ENCODE results near the gene SERINC2. TPM values are rescaled to one million over a fixed set of nuclear protein-coding genes. Genes with fewer than 3 reads are reported as not detected.
A peak's percentile ranks its signal among the peaks of the same experiment; 100 is the strongest.
"Not testable (repeated sequence)": the region's sequence is repeated elsewhere in the genome, so short reads cannot be mapped to it uniquely, and the experiment has no call there.

The SERINC2 gene
- total RNA-seq, 1 experiment from 2014 or later: 50.1 TPM

DNA sequence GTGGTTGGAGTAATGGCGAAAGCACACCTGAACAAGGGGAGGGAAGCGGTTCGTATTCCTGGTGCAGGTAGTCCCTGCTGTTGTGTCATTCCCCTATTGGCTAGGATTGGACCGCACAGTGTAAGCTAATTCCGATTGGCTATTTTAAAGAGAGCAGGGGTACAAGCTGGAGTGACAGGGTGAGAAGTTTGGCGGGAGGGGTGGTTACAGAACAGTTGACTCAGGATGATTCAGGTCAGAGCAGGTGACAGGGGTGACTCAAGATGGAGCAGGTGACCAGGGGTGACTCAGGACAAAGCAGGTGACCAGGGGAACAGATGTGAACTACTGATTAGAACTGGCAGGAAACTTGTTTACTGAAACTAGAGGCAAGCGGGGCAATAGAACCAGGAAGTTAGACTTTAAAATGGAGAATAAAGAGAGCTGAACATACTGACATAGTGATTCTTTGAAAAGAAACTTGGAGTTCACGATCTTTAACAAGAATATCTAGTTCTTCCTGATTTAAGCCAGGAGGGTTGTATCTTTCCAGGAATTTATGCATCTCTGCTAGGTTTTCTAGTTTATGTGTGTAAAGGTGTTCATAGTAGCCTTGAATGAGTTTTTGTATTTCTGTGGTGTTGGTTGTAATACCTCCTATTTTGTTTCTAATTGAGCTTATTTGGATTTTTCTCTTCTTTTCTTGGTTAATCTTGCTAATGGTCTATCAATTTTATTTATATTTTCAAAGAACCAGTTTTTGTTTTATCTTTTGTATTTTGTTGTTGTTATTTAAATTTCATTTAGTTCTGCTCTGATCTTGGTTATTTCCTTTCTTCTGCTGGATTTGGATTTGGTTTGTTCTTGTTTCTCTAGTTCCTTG, 58.7 kb downstream of the SERINC2 start:
- TF ChIP-seq POLR2AphosphoS5 (IDR thresholded peaks at IDR 0.05; ENCODE audit: low read depth, low read length) (peak; percentile 32; the same call in 1 of the 2 replicates), JUND (IDR thresholded peaks at IDR 0.05) (peak; percentile 88), SP1 (IDR thresholded peaks at IDR 0.05; ENCODE audit: low read depth) (peak; percentile 43), FOSL1 (IDR thresholded peaks at IDR 0.05; ENCODE audit: low read depth) (peak; percentile 89), SIN3A (IDR thresholded peaks at IDR 0.05; ENCODE audit: low read depth) (0 out of 2 replicates have a peak, but pooled peaks have one; percentile 46), CEBPB (IDR thresholded peaks at IDR 0.05; ENCODE audit: low read depth) (peak; percentile 35; the same call in 1 of the 2 replicates)
- TF ChIP-seq, protein P1, sequence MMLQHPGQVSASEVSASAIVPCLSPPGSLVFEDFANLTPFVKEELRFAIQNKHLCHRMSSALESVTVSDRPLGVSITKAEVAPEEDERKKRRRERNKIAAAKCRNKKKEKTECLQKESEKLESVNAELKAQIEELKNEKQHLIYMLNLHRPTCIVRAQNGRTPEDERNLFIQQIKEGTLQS (IDR thresholded peaks at IDR 0.05): 0 out of 2 replicates have a peak, but pooled peaks have one; percentile 36
- TF ChIP-seq, protein P2, sequence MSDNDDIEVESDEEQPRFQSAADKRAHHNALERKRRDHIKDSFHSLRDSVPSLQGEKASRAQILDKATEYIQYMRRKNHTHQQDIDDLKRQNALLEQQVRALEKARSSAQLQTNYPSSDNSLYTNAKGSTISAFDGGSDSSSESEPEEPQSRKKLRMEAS (IDR thresholded peaks at IDR 0.05): peak; percentile 41
- CTCF ChIA-PET; H3K9ac ChIP-seq (ENCODE audit: low read length); H4K20me1 ChIP-seq (ENCODE audit: insufficient read depth); H3K79me2 ChIP-seq (ENCODE audit: insufficient read depth, low read length); H3K27ac ChIP-seq (ENCODE audit: low read depth, low read length); H3K4me3 ChIP-seq (replicated peaks in 1 of 2; ENCODE audit: low read depth in 1 of 2, low read length in 2 of 2); H3K9me3 ChIP-seq (ENCODE audit: control insufficient read depth in 1 of 2, insufficient read depth in 1 of 2, low read depth in 1 of 2, low read length in 2 of 2); intact Hi-C loops (cut with micrococcal nuclease); H3K36me3 ChIP-seq (ENCODE audit: control insufficient read depth in 1 of 2, insufficient read depth in 2 of 2, low read length in 2 of 2); RAD21 ChIA-PET (ENCODE audit: low non-redundant PET in 1 of 2, low total read pairs in 2 of 2, uncharacterized antibody in 2 of 2, unreplicated experiment in 2 of 2); H3K9me2 ChIP-seq (ENCODE audit: insufficient read depth); H3K27me3 ChIP-seq (ENCODE audit: insufficient read depth, low read length); BruUV-seq (replicated peaks): not testable (repeated sequence)
- POLR2A ChIA-PET: interaction anchor here (0.7 kb wide), 1 partner anchor 19 kb away, joined by 4 read pairs; no protein-coding TSS in a partner anchor
- H3K4me1 ChIP-seq (ENCODE audit: control insufficient read depth in 1 of 2, insufficient read depth in 2 of 2, low read length in 2 of 2): peaks cover 0 to 15% of the 10 kb centered on the region in 2 experiments; a peak in 2 of 4 replicates
- DNase-seq (ENCODE audit: low read depth, low spot score) (peak; percentile 54), ATAC-seq (peak; percentile 64)
- H2AFZ ChIP-seq (ENCODE audit: low read depth, low read length, poor library complexity, severe bottlenecking): peak overlapping the region; percentile 56
- H3K4me2 ChIP-seq (ENCODE audit: low read length): peak overlapping the region; percentile 22; the same call in 1 of the 2 replicates

DNA sequence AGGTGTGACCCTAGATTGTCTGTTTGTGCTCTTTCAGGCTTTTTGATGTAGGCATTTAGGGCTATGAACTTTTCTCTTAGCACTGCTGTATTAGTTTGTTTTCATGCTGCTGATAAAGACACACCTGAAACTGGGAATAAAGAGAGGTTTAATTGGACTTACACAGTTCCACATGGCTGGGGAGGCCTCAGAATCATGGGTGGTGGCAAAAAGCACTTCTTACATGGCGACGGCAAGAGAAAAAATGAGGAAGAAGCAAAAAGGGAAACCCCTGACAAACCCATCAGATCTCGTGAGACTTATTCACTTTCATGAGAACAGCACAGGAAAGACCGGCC, 59.3 kb downstream of the SERINC2 start:
- not testable (repeated sequence) for H3K4me2 ChIP-seq (ENCODE audit: low read length)

DNA sequence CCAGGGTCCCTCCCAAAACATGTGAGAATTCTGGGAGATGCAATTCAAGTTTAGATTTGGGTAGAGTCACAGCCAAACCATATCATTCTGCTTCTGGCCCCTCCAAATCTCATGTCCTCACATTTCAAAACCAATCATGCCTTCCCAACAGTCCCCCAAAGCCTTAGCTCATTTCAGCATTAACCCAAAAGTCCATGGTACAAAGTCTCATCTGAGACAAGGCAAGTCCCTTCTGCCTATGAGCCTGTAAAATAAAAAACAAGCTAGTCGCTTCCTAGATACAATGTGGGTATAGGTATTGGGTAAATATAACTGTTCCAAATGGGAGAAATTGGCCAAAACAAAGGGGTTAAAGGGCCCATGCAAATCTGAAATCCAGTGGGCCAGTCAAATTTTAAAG, 59.7 kb downstream of the SERINC2 start:
- intact Hi-C loops (cut with micrococcal nuclease); H3K79me2 ChIP-seq (ENCODE audit: insufficient read depth, low read length); H4K20me1 ChIP-seq (ENCODE audit: insufficient read depth); H3K9me3 ChIP-seq (ENCODE audit: control insufficient read depth in 1 of 2, insufficient read depth in 1 of 2, low read depth in 1 of 2, low read length in 2 of 2); POLR2A ChIA-PET; H2AFZ ChIP-seq (ENCODE audit: low read depth, low read length, poor library complexity, severe bottlenecking); DNase-seq (ENCODE audit: low read depth, low spot score); CTCF ChIA-PET; H3K9me2 ChIP-seq (ENCODE audit: insufficient read depth); H3K4me3 ChIP-seq (replicated peaks in 1 of 2; ENCODE audit: low read depth in 1 of 2, low read length in 2 of 2); ATAC-seq; H3K27ac ChIP-seq (ENCODE audit: low read depth, low read length); BruUV-seq (replicated peaks); H3K36me3 ChIP-seq (ENCODE audit: control insufficient read depth in 1 of 2, insufficient read depth in 2 of 2, low read length in 2 of 2); RAD21 ChIA-PET (ENCODE audit: low non-redundant PET in 1 of 2, low total read pairs in 2 of 2, uncharacterized antibody in 2 of 2, unreplicated experiment in 2 of 2); H3K4me2 ChIP-seq (ENCODE audit: low read length); H3K27me3 ChIP-seq (ENCODE audit: insufficient read depth, low read length); H3K9ac ChIP-seq (ENCODE audit: low read length): not testable (repeated sequence)
- H3K4me1 ChIP-seq (ENCODE audit: control insufficient read depth in 1 of 2, insufficient read depth in 2 of 2, low read length in 2 of 2): peaks cover 0 to 15% of the 10 kb centered on the region in 2 experiments; a peak in 2 of 4 replicates

More for the DNA sequence above, 59.3 kb downstream of the SERINC2 start:
- H3K4me3 ChIP-seq (replicated peaks in 1 of 2; ENCODE audit: low read depth in 1 of 2, low read length in 2 of 2); RAD21 ChIA-PET (ENCODE audit: low non-redundant PET in 1 of 2, low total read pairs in 2 of 2, uncharacterized antibody in 2 of 2, unreplicated experiment in 2 of 2); POLR2A ChIA-PET; H3K79me2 ChIP-seq (ENCODE audit: insufficient read depth, low read length); DNase-seq (ENCODE audit: low read depth, low spot score); H4K20me1 ChIP-seq (ENCODE audit: insufficient read depth); H3K36me3 ChIP-seq (ENCODE audit: control insufficient read depth in 1 of 2, insufficient read depth in 2 of 2, low read length in 2 of 2); CTCF ChIA-PET; intact Hi-C loops (cut with micrococcal nuclease); ATAC-seq; H3K27ac ChIP-seq (ENCODE audit: low read depth, low read length); H3K9me3 ChIP-seq (ENCODE audit: control insufficient read depth in 1 of 2, insufficient read depth in 1 of 2, low read depth in 1 of 2, low read length in 2 of 2); H3K27me3 ChIP-seq (ENCODE audit: insufficient read depth, low read length); H2AFZ ChIP-seq (ENCODE audit: low read depth, low read length, poor library complexity, severe bottlenecking); BruUV-seq (replicated peaks); H3K9me2 ChIP-seq (ENCODE audit: insufficient read depth); H3K9ac ChIP-seq (ENCODE audit: low read length): not testable (repeated sequence)
- peaks cover 0 to 15% of the 10 kb centered on the region in 2 experiments; a peak in 2 of 4 replicates for H3K4me1 ChIP-seq (ENCODE audit: control insufficient read depth in 1 of 2, insufficient read depth in 2 of 2, low read length in 2 of 2)

All from HCT116 (cell line).